NCI-H128 (cell line): ENCODE measurements around the gene CFAP251.
"Not testable (repeated sequence)": the region's sequence is repeated elsewhere in the genome, so short reads cannot be mapped to it uniquely, and the experiment has no call there.

Experiments
- DNase-seq: peaks from one replicate; lab custom pipeline; 2025; ENCODE audit not compliant: unreplicated experiment; lab: John Stamatoyannopoulos, UW

Gene CFAP251

DNA sequence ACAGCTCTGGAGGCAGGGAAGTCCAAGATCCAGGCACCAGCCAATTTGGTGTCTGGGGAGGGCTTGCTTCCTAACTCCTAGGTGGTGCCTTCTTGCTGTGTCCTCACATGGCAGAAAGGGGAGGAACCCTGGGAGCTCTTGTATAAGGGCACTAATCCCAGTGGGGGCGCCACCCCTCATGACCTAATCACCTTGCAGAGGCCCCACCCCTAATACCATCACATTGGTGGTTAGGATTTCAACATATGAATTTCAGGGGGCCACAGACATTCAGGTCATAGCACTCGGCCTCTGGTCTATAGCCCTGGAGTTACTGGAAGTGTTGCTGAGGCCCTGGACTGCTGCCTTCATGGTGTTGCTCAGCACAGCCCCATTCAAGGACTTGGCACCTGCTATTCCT, 15.2 kb upstream of the CFAP251 start:
- no peak for DNase-seq

DNA sequence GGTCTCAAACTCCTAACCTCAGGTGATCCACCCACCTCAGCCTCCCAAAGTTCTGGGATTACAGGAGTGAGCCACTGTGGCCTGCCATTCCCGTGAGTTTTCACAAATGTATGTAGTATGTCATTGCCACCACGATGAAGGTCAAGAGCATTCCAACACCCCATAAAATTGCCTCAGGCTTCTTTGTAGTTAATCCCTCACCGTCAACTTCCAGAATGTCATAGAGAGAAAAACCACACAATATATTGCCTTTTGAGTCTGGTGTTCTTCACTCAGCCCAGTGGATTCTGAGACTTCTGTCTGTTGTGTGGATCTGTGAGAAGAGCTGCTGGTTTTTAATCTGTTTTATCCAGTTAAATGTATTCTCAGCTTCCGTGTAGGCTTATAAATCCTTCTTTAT, 12.6 kb upstream of the CFAP251 start:
- no peak for DNase-seq

DNA sequence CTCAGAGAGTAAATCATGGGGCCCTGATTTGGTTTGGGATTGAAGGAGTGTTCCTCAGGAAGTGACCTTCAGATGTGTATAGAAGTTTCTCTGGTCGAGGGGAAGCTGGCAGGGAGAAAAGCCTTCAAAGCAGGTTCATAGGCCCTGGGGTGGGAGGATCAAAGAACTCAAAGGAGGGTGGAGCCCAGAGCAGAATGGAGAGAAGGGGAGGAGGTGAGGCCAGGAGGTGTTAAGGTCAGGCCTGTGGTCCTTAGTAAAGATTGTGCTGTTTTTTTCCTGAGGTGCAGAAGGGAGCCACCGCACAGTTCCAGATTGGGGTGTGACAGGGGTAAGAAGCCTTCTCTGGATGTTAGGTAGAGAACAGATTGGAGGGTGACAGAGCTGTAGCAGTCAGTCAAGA, 9.7 kb upstream of the CFAP251 start:
- DNase-seq: no peak

DNA sequence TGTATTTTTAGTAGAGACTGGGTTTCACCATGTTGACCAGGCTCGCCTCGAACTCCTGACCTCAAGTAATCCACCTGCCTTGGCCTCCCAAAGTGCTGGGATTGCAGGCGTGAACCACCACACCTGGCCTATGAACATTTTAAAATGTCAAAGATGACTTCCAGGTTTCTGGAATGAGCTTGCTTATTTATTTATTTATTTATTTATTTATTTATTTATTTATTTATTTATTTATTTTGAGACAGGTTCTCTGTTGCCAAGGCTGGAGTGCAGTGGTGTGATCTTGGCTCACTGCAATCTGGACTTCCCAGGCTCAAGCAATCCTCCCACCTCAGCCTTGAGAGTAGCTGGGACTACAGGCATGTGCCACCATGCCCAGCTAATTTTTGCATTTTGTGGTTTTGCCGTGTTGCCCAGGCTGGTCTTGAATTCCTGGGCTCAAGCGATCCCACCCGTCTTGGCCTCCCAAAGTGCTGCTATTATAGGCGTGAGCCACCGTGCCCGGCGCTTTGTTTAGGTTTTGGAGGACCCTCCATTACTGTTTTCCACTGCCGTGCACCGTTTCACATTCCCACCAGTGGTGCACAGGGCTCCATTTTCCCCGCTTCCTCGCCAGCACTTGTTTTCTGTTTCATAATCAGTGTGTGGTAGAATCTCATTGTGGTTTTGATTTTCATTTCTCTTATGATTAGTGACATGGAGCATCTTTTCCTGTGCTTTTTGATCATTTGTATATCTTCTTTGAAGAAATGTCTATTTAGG, 6.4 kb upstream of the CFAP251 start:
- DNase-seq: no peak

DNA sequence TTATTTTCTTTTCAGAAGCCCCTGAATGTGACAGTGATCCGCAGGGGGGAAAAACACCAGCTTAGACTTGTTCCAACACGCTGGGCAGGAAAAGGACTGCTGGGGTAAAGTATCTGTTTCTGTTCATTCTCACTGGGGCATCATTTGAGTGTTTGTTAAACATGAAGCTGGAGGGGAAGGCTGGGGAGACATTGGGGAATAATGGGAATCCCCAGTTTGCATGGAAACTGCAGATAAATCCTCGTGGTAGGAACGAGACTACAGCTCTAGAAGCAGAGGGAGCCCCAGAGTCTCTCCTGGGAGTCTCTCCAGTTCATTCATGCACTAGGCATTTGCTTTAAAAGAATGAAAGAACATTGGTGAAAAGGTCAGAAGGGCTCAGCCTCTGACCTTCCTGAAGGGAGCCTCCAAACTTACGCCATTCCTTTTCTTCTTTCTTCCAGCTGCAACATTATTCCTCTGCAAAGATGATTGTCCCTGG, 2.5 kb upstream of the CFAP251 start:
- peak; percentile 12 for DNase-seq

DNA sequence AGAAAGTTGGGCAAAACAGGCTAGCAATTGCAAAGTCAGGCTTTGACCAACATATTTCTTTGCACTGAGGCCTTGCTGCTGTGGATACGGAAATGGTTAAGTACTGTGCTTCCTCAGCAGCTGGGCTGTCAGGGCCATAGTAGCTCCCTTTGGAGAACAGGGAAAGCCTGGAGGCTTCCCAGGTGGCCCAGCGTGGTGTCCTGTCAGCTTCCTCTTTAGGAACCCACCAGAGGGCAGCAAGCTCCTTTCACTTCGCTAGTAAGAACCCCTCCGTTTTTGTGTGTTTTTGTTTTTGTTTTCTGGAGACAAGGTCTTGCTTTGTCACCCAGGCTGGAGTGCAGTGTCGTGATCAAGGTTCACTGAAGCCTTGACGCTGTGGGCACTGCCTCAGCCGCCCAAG, 1.7 kb upstream of the CFAP251 start:
- DNase-seq: no peak

DNA sequence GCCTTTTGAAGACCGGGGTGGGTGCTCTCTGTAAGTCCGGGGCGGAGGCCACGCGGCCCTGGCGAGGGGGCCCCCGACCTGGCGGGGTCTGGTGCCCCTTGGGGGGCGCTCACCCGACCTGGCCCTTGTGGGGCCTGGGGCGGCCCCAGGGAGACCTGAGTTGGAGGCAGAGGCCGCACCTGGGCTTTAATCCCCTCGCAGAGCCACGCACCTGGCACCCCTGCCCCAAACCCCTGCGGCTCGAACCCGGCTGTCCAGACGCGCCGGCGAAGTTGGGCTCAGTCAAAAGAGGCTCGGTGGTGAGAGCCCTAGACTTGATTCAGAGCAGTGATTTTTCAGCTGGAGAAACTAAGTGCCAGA, 267 bp downstream of the CFAP251 start:
- no peak for DNase-seq

DNA sequence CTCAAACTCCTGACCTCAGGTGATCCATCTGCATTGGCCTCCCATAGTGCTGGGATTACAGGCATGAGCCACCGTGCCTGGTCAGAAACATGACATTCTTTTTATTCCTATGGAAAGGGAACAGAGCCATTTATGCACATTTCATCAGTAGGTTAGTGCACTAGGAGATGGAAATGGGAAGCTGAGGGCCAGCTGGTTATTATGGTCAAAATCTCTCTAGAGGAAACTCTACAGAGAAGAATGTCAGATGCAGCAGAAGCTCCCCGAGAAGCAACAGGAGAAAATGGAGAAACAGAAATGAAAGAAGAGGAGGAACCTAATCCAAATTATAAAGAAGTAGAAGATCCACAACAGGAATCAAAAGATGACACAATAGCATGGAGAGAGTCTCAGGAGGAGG, 2.7 kb downstream of the CFAP251 start:
- DNase-seq: no peak

DNA sequence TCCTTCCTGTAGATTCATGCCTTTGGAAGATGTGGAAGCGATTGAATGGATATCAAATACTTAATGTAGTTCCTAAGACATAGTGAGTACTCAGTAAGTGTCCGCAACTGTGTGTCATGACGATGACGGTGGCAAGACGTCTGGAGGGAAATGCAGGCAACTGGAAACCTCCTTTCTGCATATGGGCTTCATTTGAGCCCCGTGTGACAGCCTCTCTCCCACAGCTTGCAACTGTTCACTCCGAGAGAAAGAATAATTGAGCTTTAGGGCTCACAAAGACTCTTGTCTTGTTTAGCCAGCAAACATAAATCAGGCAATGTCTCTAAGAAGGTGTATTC, 6.9 kb downstream of the CFAP251 start:
- no peak for DNase-seq

DNA sequence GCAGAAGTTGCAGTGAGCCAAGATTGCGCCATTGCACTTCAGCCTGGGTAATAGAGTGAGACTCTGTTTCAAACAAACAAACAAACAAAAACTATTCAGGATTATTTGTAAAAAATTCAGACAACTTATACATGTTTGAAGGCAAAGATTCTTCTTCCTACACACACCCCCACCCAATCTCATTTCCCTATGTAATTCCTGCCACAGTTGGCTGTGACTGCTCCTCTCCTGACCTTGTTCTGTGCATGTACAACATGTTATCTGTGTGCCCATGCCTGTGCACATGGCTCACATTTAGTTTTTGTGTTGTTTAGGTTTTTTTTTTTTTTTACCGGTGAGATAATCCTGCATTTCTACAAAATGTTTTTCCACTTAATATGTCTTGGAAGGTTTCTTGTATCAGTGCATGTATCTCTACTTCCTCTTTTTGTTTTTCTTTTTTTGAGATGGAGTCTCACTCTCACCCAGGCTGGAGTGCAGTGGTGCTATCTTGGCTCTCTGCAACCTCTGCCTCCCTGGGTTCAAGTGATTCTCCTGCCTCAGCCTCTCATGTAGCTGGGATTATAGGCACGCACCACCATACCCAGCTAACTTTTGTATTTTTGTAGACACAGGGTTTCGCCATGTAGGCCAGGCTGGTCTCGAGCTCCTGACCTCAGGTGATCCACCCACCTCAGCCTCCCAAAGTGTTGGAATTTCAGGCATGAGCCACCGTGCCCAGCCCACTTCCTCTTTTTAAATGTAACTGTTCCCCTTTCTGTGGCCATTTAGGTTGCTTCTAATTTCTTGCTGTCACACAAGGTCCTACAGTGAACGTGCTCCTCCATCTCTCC, 8.7 kb downstream of the CFAP251 start:
- no peak for DNase-seq

DNA sequence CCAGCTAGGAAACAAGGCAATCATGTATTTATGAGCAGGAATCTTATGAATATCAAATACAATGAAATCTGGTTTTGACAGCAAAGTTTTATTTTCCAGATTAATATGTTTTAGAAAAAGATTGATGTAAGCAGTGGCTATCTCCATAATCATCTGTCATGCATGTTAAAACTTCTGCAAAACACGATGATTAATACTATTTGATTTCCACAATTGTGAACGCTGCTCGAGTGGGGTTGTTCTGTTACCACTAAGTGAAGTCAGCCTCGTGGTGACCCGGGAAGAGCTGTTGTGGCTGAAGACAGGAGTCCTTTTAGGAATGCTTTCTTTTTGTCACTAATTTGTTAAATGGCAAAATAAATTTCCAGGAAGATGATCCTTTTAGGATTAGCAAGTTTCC, 9.4 kb downstream of the CFAP251 start:
- DNase-seq: no peak

DNA sequence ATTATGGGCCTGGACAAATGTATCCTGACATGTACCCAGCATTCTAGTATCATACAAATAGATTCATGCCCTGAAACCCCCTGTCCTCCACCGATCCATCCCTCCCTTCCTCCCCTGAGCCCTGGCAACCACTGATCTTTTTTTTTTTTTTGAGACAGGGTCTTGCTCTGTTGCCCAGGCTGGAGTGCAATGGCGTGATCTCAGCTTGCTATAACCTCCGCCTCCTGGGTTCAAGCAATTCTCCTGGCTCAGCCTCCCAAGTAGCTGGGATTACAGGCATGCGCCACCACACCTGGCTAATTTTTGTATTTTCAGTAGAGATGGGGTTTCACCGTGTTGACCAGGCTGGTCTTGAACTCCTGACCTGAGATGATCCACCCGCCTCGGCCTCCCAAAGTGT, 11.2 kb downstream of the CFAP251 start:
- DNase-seq: not testable (repeated sequence)

DNA sequence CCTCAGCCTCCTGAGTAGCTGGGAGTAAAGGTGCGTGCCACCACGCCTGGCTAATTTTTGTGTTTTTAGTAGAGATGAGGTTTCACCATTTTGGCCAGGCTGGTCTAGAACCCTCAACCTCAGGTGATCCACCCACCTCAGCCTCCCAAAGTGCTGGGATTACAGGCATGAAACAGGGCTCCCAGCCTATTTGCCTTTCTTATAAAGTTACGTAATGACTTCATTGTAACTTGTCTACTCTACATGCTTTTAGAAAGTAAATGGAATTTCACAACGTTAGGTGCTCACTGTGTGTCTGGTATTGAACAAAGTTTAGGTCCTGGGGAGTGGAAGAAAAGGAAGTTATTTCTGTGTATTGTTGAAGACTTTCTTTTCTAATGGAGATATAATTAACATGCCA, 12.5 kb downstream of the CFAP251 start:
- no peak for DNase-seq

DNA sequence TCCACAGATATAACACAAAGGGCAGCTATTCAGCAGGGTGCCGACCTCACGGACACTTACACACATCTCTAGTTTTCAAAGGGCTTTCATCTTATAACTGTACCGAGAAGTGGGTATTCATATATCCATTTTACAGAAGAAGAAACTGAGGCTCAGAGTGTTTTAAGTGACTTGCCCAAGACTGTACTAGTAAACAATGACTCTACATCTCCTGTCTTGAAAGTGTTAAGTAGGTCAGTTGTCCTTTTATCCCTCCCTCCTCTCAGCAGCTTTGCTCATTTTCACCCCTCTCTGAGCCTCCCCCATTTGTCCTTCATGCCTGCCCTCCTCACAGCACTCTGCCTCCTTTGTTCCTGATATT, 13.8 kb downstream of the CFAP251 start:
- no peak for DNase-seq

DNA sequence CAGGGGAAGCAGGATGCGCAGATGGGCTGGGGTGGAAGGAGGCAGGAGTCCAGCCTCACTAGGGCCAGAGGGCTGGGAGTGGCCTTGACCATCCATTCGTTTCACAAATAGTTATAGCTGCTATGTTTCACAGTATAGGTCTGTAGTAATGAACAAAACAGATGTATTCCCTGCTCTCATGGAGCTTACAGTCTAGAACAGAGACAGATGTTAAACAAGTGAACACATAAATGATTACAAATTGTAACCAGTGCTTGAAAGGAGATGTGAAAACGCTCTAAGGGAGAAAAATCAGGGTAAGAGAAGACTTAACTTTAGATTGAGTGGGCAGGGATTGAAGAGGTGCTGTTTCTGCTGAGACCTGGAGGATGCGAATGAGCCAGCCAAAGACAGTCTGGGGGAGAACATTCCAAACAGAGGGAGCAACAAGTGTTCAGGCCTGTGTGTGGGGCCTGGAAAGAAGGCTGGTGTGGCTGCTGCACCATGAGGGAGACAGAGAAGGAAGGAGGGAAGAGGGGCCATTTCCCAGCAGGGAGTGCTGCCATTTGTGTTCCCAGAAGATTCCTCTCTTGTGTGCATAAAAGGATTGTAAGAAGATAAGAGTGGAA, 14.6 kb downstream of the CFAP251 start:
- no peak for DNase-seq

DNA sequence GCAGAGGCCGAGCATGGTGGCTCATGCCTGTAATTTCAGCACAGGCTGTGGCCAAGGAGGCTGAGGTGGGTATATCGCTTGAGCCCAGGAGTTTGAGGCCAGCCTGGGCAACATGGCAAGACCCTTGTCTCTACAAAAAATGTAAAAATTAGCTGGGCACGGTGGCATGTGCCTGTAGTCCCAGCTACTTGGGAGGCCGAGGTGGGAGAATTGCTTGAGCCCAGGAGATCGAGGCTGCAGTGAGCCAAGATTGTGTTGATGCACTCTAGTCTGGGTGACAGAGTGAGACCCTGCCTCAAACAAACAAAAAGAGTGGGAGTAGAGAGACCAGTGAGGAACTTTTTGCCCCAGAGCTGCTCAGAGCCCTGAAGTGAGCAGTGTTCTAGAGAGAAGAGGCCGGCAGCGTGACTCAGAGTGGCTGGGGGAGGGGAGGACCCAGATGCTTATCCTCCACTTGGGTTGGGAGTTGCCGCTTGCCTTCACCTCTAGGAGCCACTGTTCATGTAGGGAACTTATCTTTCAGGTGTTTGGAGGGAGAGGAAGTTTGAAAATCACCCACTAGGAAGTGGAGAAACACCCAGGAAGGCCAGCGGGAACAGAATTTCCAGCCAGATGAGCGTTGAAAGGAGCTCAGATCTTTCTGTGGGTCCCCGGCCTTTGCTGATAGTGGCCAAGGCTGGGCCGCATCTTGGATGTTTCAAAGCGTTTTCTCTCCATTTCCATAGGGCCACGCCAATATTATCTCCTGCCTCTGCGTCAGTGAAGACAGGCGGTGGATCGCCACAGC, 15.3 kb downstream of the CFAP251 start:
- no peak for DNase-seq

DNA sequence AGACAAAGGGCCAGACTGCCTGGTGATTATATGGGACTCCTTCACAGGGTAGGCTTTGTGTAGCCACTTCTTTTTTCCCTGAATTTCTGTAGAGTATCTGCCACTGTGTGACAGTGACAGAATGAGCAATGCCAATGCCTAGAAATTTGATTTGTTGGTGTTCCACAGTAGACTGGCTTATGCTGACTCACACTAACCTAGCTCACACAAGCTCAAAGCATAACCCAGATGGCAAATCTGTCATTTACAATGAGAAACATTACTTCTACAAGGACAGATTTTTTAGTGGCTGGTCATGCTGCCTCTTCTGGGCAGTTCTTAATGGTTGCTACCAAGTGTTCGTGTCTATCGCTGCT, 15.9 kb downstream of the CFAP251 start:
- DNase-seq: no peak

DNA sequence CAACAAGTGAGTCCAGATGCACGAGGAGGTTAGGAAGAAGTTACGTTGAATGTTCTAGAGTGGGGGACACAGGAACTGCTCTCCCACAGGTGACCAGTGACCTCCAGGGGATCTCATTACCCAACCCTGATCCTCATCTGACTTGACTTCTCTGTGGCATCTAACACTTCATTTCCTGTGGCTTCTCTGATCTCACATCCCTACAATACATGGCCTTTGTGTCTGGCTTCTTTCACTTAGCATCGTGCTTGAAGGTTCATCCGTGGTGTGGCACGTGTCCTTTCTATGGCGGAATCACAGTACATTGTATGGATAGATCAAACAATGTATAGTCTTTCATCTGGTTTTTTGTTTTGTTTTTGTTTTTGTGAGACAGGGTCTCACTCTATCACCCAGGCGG, 19.3 kb downstream of the CFAP251 start:
- no peak for DNase-seq

DNA sequence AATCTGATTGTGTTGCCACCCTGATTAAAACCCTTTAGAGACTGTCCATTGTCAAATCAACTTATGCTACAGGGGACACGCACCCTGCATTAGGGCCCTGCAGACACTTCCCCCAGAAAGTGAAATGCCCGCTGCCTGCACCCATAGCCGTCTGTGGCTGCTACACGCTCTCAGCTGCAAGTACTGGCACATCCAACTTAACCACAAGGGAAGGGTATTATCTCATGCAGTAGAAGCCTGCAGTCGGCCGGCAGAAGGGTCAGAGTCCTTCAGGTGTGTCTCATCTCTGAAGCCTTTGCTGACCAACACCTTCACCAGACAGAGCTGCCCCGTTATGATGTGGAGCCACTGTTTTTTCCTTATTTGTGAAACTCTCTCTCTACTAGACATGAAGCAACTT, 20.8 kb downstream of the CFAP251 start:
- no peak for DNase-seq

DNA sequence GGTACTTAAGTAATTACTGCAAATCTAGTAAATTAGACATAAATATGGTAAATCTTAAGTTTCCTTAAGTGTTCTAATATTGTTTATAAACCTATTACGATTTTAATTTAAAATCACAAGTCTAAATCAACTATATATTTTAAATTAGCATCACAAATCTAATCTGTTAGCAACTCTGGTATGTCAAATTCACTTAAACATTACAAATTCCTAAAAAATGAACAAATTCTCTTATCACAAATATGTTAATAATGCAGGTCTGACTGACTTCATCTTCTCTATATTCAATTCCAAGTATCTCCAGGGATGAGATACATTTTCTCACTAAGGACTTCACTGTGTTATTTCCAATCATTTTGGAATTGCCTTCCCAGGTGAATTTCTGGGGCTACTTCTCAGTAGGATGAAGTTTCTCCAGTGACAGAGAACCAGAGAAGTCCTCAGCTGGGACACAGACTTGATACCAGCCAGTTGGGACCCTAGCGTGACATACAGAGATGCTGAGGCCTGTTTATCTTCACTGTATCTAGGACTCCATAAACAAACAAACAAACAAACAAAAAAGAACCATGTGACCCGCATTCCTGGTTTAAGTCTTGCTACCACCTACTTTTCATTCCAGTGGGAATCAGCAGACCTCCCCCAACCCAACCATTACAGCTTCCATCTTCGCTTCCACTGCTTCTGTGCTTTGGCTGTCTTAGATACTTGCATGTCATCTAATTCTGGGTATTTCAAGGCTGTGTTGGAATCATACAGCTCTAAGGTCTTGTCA, 21.8 kb downstream of the CFAP251 start:
- no peak for DNase-seq
